GM19324 (cell line): Measurements from ENCODE around the gene GALNT11.
"Not testable (repeated sequence)": the region's sequence is repeated elsewhere in the genome, so short reads cannot be mapped to it uniquely, and the experiment has no call there.

Experiments
- ATAC-seq: cut with Tn5 transposase; IDR thresholded peaks from one replicate; pipeline ENCODE4 v1.9.1; 2021; ENCODE audit warnings: mild to moderate bottlenecking, moderate library complexity; ENCODE audit not compliant: unreplicated experiment, low FRiP score

GALNT11 gene

GRCh38 chr7:152072421-152072820 is 46.9 kb downstream of the GALNT11 start:
- ATAC-seq = no peak

DNA sequence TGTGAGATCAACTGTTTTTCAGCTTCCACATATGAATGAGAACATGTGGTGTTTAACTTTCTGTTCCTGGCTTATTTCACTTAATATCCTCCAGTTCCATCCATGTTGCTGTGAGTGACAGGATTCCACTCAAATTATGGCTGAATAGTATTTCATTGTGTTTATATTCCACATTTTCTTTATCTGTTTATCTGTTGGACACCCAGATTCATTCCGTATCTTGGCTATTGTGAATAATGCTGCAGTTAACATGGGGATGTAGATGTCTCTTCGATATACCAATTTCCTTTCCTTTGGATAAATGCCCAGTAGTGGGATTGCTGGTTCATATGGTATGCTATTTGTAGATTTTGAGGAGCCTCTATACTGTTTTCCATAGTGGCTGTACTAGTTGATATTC is 47.9 kb downstream of the GALNT11 start:
- no peak for ATAC-seq

DNA sequence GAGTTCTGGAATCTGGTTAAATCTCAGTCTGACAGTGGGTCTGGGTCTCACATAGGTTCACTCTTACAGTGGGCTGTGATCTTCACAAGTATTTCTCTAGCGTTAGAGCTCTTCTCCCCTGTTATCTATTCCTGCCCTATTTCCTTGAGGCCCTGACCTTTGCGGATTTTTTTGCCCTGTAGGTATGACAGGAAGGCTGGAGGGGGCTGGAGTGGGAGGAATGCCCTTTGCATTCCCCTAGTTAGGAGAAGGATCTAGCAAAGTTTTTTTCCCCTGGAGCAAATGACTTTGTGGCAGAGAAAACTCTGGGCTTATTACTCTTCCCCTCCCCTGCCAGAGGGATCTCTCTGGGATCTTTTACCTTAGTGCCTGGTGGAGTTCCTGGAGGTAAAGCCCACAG is 49.2 kb downstream of the GALNT11 start:
- ATAC-seq = no peak

- ATAC-seq = not testable (repeated sequence)
Measured at GRCh38 chr7:152075379-152075778, 49.9 kb downstream of the GALNT11 start.

DNA sequence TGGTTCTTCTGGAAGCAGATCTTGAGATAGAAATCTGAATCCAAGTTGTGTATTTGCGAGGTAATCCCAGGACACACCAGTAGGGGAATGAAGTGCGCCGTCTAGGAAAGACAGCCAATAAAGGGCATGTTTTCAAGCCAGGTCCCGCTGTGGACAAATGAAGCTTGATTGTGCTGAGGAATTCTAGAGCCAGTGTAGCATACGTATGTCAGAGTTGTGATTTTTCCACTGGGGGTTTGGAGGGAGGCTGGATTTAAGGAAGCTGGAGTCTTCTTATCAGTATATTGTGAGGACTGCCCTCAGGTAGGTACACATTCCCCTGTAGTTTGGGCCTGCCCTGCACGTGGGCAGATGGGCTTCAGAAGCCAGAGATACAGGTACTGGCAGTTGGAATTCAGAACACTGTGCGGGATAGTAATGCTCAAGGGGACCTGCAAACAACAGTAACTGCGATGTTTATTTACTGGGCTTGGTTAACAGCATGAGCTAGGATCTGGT is 50.9 kb downstream of the GALNT11 start:
- no peak for ATAC-seq

- ATAC-seq = no peak
Measured at GRCh38 chr7:152076940-152077933, 51.8 kb downstream of the GALNT11 start.

- no peak for ATAC-seq
Measured at GRCh38 chr7:152078025-152078424, 52.6 kb downstream of the GALNT11 start.

DNA sequence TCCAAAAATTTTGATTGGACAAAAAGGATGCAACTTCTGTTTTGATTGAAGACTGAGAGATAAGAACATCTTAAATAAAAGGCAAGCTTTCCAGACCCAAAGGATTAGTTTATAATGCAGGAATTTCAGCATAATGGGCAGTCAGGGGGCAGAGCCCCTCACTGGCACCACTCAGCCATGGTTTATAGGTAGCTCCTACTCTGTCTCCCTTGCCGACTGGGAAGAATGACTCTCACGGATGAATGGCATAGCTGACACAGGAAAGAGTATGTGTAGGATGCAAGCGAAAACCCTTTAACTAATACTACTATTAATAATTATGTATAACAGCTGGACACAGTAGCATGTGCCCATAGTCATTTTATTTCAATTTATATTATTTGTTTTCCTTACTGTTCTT is 53.3 kb downstream of the GALNT11 start:
- ATAC-seq = no peak

- ATAC-seq = no peak
Measured at GRCh38 chr7:152081088-152081487, 55.6 kb downstream of the GALNT11 start.

GRCh38 chr7:152082073-152082721 is 56.7 kb downstream of the GALNT11 start:
- not testable (repeated sequence) for ATAC-seq

- no peak for ATAC-seq
Measured at GRCh38 chr7:152085131-152085530, 59.7 kb downstream of the GALNT11 start.

DNA sequence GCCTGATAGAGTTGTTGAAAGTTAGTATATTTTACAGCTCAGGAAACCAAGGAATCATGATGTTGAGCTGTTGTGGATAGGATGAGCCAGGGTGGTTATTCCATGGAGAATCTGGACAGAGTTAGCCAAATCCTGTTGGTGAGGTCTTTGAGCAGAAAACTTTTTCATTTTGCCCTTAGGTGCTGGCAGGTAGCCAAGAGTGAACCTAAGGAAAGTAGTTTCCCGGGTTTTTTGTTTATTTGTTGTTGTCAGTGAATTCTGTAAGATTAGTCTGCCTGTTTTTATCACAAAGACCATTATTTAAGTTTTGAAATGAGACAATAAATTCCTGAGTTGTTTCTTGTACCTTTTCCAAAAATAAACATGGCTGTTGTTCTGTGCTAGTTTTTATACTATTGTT is 61.0 kb downstream of the GALNT11 start:
- no peak for ATAC-seq

- no peak for ATAC-seq
Measured at GRCh38 chr7:152089183-152089582, 63.7 kb downstream of the GALNT11 start.

DNA sequence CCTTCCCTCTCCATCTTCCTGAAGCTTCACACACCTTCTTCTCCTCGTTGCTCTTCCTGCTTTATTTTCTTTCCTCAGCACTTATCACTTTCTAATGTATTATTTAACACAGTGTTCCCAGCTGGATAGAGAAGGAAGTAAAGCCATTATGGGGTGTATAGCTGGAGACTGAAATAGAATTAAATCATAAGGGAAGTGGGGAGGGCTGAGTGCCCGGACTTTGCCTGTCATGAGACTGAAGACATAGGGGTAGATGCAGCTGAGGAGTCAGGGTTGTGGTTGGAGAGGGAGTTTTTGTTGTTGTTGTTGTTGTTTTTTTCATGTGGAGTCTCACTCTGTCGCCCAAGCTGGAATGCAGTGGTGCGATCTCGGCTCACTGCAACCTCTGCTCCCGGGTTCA is 65.3 kb downstream of the GALNT11 start:
- ATAC-seq = no peak

GRCh38 chr7:152093717-152094116 is 68.2 kb downstream of the GALNT11 start:
- no peak for ATAC-seq

DNA sequence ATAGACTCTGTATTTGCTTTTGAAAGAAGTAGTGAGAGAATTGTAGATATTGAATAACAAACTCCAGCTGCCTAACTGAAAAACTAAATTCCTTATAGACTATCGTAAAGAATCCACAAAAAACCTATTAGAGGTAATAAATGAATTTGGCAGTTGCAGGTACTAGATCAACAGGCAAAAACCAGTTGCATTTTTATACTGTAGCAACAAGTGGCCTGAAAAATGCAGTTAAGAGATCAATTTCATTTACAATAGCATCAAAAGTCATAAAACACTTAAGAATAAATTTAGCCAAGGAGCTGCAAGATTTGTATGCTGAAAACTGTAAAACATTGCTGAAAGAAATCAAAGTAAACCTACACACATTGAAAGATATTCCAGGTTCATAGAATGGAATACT is 70.3 kb downstream of the GALNT11 start:
- no peak for ATAC-seq

GRCh38 chr7:152097330-152097729 is 71.9 kb downstream of the GALNT11 start:
- no peak for ATAC-seq

GRCh38 chr7:152103066-152103465 is 77.6 kb downstream of the GALNT11 start:
- ATAC-seq = no peak

- ATAC-seq = no peak
Measured at GRCh38 chr7:152103691-152104090, 78.2 kb downstream of the GALNT11 start.

DNA sequence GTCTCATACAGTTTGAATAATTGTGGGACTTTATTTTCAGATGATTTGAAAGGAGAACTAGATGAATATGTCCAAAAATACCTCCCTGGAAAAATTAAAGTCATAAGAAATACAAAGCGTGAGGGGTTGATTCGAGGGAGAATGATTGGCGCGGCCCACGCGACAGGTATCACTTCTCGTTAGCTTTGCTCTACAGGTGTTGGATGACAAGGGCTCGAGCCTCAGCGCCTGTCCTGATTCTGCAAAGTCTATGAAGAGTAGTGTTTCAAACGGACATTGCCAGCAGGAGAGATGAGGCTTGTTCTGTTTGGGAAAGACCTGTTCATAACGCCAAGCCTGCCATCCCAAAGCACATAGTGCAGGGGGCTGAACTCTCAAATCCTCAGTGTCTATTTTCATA is 79.7 kb downstream of the GALNT11 start:
- ATAC-seq = no peak

DNA sequence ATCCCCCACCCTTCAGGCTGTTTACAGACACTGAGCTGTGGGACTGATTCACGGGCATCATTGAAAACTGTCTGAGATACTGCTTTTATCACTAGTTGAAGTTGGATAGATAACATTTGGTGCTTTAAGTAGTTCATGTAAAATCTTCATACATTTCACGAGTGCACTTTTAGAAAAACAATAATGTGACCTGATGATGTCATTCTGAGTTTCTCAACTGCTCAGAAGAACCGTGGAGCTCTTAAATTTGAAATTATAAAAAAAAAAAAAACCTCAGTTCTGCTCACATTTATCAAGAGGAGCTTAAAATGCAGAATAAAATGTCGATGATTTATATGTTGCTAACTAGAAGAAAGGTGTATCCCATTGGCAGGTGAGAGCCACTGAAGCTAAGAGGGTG is 81.5 kb downstream of the GALNT11 start:
- ATAC-seq = no peak

DNA sequence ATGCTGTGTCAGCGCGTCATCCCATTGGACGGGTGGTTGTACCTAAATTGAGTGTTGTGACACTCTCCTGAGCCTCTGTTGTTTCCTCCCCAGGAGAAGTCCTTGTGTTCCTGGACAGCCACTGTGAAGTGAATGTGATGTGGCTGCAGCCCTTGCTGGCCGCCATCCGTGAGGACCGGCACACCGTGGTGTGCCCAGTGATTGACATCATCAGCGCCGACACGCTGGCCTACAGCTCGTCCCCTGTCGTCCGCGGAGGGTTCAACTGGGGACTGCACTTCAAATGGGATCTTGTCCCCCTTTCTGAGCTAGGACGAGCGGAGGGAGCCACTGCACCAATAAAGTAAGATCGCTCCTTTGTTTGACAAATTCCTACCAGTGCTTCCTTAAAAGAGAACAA is 82.5 kb downstream of the GALNT11 start:
- no peak for ATAC-seq
